Stimulated activated memory B cell treated with anti-CD40 and anti-IgM and Interleukin-4, amounts not matched to agents 10 μg/mL and 1 μg/mL and 100 μg/mL, for 72 hours (primary cell): ENCODE results near the gene NAV2.

Experiments
- ATAC-seq: fragments of 150-1000 bp; cut with Tn5 transposase; 2 replicates; pipeline ENCODE4 v1.10.0; 2021
- H3K27ac Mint-ChIP-seq: one replicate; pipeline ENCODE4 v1.8.0; 2022; ENCODE audit warnings: mild to moderate bottlenecking, mixed read lengths
- H3K27me3 Mint-ChIP-seq: one replicate; pipeline ENCODE4 v1.8.0; 2022; ENCODE audit warnings: mixed read lengths
- H3K36me3 Mint-ChIP-seq: one replicate; pipeline ENCODE4 v1.8.0; 2022; ENCODE audit warnings: mixed read lengths
- H3K4me1 Mint-ChIP-seq: one replicate; pipeline ENCODE4 v1.8.0; 2022; ENCODE audit warnings: mixed read lengths
- H3K4me3 Mint-ChIP-seq: one replicate; pipeline ENCODE4 v1.8.0; 2022; ENCODE audit warnings: mild to moderate bottlenecking, moderate library complexity, mixed read lengths
- H3K9me3 Mint-ChIP-seq: one replicate; pipeline ENCODE4 v1.8.0; 2022; ENCODE audit warnings: mixed read lengths

NAV2 gene

DNA sequence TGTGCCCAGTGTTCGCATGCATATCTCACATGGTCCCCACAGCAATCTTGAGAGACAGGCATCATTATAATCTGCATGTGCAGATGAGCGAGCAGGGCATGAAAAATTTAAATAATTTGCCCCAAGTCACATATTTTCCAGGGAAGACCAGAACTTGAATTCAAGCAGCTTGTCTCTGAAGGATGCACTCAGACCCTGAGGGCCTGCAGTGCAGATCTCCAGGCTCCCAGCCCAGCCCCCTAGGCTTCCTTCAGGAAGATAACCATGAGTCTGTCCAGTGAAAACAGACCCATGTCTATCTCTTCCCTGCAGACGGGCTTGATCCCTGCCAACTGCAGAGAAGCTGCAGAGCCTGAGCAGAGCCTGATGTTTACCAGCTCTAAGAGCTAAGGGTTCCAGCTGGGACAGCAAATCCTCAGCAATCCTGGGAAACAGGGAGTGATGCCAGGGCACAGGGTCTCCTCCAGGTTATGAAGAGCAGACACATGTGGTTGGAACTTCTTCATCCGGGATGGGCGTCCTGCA lies 55.1 kb downstream of the NAV2 start:
- no peak overlapping the region for H3K27ac Mint-ChIP-seq
- ATAC-seq = no peak
- H3K4me1 Mint-ChIP-seq = peaks cover 9% of the 10 kb centered on the region
- H3K9me3 Mint-ChIP-seq = no peaks in the 10 kb centered on the region
- H3K27me3 Mint-ChIP-seq = peaks cover 34% of the 10 kb centered on the region
- H3K36me3 Mint-ChIP-seq = no peaks in the 10 kb centered on the region
- no peak overlapping the region for H3K4me3 Mint-ChIP-seq

- Mint-ChIP-seq H3K9me3 (no peaks in the 10 kb centered on the region), H3K36me3 (no peaks in the 10 kb centered on the region), H3K27me3 (peaks cover 34% of the 10 kb centered on the region), H3K27ac (no peak overlapping the region), H3K4me1 (peaks cover 11% of the 10 kb centered on the region), H3K4me3 (no peak overlapping the region)
- ATAC-seq = no peak
Measured at GRCh38 chr11:19768197-19768596, 55.6 kb downstream of the NAV2 start.

DNA sequence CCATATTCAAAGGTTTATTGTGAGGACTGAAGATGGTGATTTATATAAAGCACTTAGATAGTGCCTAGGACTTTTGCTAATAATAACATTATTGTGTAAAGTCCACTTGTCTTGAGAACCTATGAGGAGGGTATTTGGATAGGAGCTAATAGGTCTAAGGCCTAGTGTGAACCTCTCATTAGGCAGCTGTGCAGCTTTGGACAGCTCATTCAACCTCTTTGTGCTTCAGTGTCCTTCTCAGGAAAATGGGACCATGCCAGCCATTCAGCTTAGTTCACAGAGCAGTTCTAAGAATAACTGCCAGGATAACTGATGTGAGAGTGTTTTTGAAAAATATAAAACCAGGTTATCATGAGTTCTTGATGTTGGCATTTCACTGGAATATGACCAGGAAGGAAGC lies 56.2 kb downstream of the NAV2 start:
- no peaks in the 10 kb centered on the region for H3K36me3 Mint-ChIP-seq
- no peaks in the 10 kb centered on the region for H3K9me3 Mint-ChIP-seq
- peaks cover 29% of the 10 kb centered on the region for H3K27me3 Mint-ChIP-seq
- peaks cover 11% of the 10 kb centered on the region for H3K4me1 Mint-ChIP-seq
- no peak overlapping the region for H3K4me3 Mint-ChIP-seq
- no peak for ATAC-seq
- H3K27ac Mint-ChIP-seq = no peak overlapping the region

DNA sequence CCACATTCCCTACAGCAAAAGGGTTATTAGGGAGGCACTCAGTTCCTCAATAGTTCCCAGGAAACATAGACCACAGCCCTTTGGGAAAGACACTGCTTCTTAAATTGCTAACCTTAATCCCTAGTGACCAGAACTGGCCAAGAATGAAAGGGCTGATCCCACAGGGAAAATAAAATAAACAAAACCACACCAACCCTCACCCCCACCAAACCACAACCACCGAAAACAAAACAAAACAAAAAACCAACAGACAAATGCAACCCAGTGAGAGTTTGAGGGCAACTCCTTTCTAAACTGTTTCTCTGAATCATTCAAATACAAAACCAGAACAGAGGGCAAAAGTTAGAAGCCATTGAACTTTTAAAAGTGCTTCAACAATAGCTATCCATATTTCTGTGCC lies 57.2 kb downstream of the NAV2 start:
- Mint-ChIP-seq H3K9me3 (no peaks in the 10 kb centered on the region), H3K4me3 (no peak overlapping the region), H3K27me3 (peaks cover 29% of the 10 kb centered on the region), H3K36me3 (no peaks in the 10 kb centered on the region), H3K4me1 (peaks cover 11% of the 10 kb centered on the region), H3K27ac (no peak overlapping the region)
- ATAC-seq = no peak

- H3K4me3 Mint-ChIP-seq = no peak overlapping the region
- ATAC-seq = no peak
- no peak overlapping the region for H3K27ac Mint-ChIP-seq
- H3K4me1 Mint-ChIP-seq = peaks cover 11% of the 10 kb centered on the region
- peaks cover 29% of the 10 kb centered on the region for H3K27me3 Mint-ChIP-seq
- peaks cover under 1% of the 10 kb centered on the region for H3K9me3 Mint-ChIP-seq
- no peaks in the 10 kb centered on the region for H3K36me3 Mint-ChIP-seq
Measured at GRCh38 chr11:19770277-19770676, 57.6 kb downstream of the NAV2 start.

DNA sequence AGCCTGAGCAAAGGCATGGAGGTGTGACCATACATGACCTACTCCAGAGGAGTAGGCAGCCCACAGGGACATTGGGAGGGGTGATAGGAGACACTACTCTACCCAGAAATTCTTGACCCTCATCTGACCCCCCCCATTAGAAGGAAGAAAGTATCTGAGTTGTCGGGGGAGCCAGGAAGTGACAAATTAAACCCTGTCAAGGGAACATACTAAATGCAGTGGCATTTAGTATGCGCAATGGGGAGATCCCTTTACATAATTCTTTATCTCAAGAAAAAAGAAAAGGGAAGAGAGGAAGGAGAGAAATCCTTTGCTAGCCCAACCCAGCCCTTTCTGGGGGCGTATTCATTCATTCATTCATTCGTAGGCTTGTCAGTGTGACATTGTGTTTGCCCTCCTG lies 58.8 kb downstream of the NAV2 start:
- Mint-ChIP-seq H3K9me3 (peaks cover 4% of the 10 kb centered on the region), H3K4me1 (peaks cover 17% of the 10 kb centered on the region), H3K36me3 (no peaks in the 10 kb centered on the region), H3K27me3 (peaks cover 29% of the 10 kb centered on the region), H3K4me3 (no peak overlapping the region), H3K27ac (no peak overlapping the region)
- ATAC-seq = no peak

DNA sequence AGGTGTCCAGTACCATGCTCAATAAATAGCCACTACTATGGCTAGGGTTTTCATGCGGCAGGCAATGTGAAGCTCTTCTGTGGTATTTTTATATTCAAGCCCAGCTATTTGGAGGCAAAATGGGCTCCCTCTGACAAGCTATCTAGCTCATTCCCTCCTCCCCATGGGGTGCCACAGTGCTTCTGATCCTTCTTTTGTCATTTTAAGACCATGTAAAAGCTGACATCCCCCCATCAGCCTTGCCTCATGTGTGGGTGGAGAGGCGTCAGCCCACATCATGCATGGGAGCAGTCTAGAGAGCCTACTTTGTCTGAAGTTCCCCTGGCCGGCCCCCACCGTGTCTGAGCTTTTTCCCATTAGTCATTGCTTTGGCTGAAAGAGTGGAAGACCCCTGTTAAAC lies 59.8 kb downstream of the NAV2 start:
- H3K9me3 Mint-ChIP-seq = peaks cover 4% of the 10 kb centered on the region
- H3K27me3 Mint-ChIP-seq = peaks cover 31% of the 10 kb centered on the region
- peaks cover 22% of the 10 kb centered on the region for H3K4me1 Mint-ChIP-seq
- no peak for ATAC-seq
- H3K36me3 Mint-ChIP-seq = no peaks in the 10 kb centered on the region
- no peak overlapping the region for H3K4me3 Mint-ChIP-seq
- H3K27ac Mint-ChIP-seq = no peak overlapping the region

DNA sequence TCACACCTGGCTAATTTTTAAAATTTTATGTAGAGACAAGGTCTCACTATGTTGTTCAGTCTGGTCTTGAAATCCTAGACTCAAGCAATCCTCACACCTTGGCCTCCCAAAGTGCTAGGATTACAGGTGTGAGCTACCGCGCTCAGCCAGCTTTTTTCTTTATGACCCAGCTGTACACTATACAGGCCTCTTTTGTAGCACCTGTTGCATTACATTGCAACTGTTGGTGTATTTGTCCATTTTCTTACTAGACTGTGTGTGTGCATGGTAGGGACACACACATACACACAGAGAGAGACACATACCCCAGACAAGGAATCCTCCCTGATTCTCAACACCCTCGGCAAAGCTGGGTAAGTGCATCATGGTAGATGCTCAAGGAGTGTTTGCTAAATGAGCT lies 61.7 kb downstream of the NAV2 start:
- Mint-ChIP-seq H3K4me3 (no peak overlapping the region), H3K36me3 (no peaks in the 10 kb centered on the region), H3K9me3 (peaks cover 4% of the 10 kb centered on the region), H3K4me1 (peaks cover 34% of the 10 kb centered on the region), H3K27me3 (peaks cover 47% of the 10 kb centered on the region), H3K27ac (no peak overlapping the region)
- no peak for ATAC-seq

DNA sequence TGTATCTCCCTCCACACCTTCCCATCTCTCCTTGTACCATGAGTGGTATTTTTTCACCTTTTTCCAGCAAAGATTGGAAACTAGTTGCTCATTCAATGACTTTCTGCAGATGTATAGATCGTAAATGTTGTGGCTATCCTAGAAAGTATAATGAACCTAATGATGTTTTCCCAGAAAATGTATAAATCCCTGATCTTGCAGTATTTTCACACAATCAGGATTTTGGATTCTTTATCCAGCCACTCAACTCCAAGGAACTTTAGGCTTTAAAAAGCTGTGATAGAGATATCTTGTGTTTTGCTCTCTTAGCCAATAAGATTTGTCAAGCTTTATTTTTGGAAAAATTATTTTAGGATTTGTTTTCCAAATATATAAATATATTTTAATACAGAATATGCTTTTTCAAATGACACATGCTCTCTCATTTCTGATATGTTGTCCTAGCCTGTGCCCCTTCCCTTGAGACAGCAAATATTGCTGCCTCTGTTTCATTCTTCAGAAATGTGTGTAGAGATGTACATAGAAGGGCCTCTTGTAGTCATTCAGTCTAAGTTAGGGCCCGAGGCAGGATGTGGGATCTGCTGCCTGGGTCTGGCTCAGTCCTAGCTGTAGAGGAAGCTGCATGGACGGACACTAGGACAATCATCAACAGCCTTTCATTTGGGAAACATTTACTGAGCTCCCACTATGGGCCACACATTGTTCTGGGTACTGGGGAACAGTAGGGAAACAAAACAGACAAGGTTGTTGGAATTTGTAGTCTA lies 62.4 kb downstream of the NAV2 start:
- Mint-ChIP-seq H3K27me3 (peaks cover 53% of the 10 kb centered on the region), H3K36me3 (no peaks in the 10 kb centered on the region), H3K4me3 (no peak overlapping the region), H3K9me3 (peaks cover 4% of the 10 kb centered on the region), H3K4me1 (peaks cover 34% of the 10 kb centered on the region), H3K27ac (no peak overlapping the region)
- no peak for ATAC-seq

- Mint-ChIP-seq H3K4me3 (no peak overlapping the region), H3K27ac (no peak overlapping the region), H3K27me3 (peaks cover 60% of the 10 kb centered on the region), H3K36me3 (no peaks in the 10 kb centered on the region), H3K9me3 (peaks cover 4% of the 10 kb centered on the region), H3K4me1 (peaks cover 34% of the 10 kb centered on the region)
- no peak for ATAC-seq
Measured at GRCh38 chr11:19775622-19776021, 63.0 kb downstream of the NAV2 start.

- peak; percentile 34 for ATAC-seq
- peaks cover 61% of the 10 kb centered on the region for H3K27me3 Mint-ChIP-seq
- no peaks in the 10 kb centered on the region for H3K36me3 Mint-ChIP-seq
- peaks cover 4% of the 10 kb centered on the region for H3K9me3 Mint-ChIP-seq
- H3K27ac Mint-ChIP-seq = peak overlapping the region; percentile 42
- peak overlapping the region; percentile 72 for H3K4me3 Mint-ChIP-seq
- peaks cover 29% of the 10 kb centered on the region for H3K4me1 Mint-ChIP-seq
Measured at GRCh38 chr11:19777039-19777376, 64.4 kb downstream of the NAV2 start.

DNA sequence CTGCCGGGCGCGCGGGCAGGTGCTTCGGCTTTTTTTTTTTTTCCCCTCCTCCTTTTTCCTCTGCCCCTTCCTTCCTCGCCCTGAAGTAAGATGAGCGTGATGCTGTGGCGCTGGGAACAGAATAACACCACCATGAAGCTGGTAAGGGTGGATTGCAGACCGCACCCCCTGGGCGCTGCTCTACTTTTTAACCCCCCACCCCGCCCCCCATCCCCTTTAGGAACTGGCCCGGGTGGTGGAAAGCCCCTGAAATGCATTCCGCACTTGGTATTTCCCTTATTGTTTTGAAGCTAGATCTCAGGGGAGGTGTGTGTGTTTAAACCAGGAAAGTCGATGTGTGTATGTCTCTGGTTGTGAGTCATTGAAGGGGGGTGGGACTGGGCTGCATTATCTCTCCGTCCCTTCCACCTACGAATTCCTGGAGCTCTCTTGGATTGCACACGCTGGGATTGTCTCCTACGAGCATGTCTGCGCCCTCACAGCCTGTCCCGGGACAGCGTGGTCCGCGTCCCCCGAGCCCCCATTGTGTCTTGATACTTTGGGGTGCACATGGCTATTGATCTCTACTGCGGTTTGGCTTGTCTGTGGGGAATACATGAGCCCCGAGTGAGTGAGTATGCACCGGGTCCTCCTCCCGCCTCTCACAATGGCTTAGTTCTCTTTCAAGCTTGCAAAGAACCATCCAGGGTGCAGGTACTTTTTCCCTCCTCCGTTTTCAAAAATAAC lies 64.9 kb downstream of the NAV2 start:
- H3K4me3 Mint-ChIP-seq = peak overlapping the region; percentile 91
- ATAC-seq = peak; percentile 89
- peaks cover 4% of the 10 kb centered on the region for H3K9me3 Mint-ChIP-seq
- no peaks in the 10 kb centered on the region for H3K36me3 Mint-ChIP-seq
- H3K4me1 Mint-ChIP-seq = peaks cover 27% of the 10 kb centered on the region
- peak overlapping the region; percentile 71 for H3K27ac Mint-ChIP-seq
- H3K27me3 Mint-ChIP-seq = peaks cover 58% of the 10 kb centered on the region

- Mint-ChIP-seq H3K27ac (no peak overlapping the region), H3K36me3 (no peaks in the 10 kb centered on the region), H3K27me3 (peaks cover 49% of the 10 kb centered on the region), H3K4me1 (peaks cover 23% of the 10 kb centered on the region), H3K4me3 (no peak overlapping the region), H3K9me3 (peaks cover 4% of the 10 kb centered on the region)
- ATAC-seq = no peak
Measured at GRCh38 chr11:19779740-19780139, 67.1 kb downstream of the NAV2 start.

DNA sequence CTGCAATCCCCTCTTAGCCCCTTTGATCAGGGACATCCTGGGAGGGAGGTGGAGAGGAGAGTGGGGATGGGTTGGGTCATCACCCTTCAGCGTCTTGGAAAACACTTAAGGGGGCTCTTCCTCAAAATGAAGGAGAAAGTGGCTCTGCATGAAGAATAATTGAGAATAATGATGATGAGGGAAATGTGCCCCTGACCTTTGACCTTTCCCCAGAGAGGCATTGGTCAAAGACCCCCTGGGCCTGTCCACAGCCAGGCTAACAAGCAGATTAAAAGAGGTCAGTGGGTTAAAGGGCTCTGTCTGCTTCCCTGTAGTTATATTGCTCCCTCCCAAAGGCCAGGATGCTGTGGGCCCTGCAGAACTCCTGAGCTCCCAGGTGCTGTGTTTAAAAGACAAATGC lies 68.7 kb downstream of the NAV2 start:
- H3K9me3 Mint-ChIP-seq = no peaks in the 10 kb centered on the region
- no peak overlapping the region for H3K4me3 Mint-ChIP-seq
- H3K4me1 Mint-ChIP-seq = peaks cover 18% of the 10 kb centered on the region
- peaks cover 33% of the 10 kb centered on the region for H3K27me3 Mint-ChIP-seq
- no peak for ATAC-seq
- no peaks in the 10 kb centered on the region for H3K36me3 Mint-ChIP-seq
- no peak overlapping the region for H3K27ac Mint-ChIP-seq

GRCh38 chr11:19785265-19785664 lies 72.6 kb downstream of the NAV2 start:
- peaks cover 5% of the 10 kb centered on the region for H3K27me3 Mint-ChIP-seq
- no peaks in the 10 kb centered on the region for H3K4me1 Mint-ChIP-seq
- H3K9me3 Mint-ChIP-seq = no peaks in the 10 kb centered on the region
- ATAC-seq = no peak
- no peaks in the 10 kb centered on the region for H3K36me3 Mint-ChIP-seq
- no peak overlapping the region for H3K4me3 Mint-ChIP-seq
- no peak overlapping the region for H3K27ac Mint-ChIP-seq

DNA sequence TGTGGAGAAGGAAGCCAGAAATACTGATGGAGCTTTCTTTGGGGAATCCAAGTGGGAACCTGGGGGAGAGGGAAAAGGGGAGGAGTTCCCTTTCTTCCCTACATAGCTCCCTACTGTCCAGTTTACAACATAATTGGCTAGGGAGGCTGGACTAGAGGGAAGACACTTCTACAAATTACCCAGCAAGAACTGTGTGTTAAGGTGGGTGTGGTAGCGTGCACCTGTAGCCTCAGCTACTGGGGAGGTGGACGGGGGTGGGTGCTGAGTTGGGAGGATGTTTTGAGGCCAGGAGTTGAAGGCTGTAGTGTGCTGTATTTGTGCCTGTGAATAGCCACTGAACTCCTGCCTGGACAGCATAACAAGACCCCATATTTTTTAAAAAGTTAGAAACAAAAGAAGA lies 74.0 kb downstream of the NAV2 start:
- H3K27ac Mint-ChIP-seq = no peak overlapping the region
- no peaks in the 10 kb centered on the region for H3K27me3 Mint-ChIP-seq

More for the DNA sequence above, 74.0 kb downstream of the NAV2 start:
- Mint-ChIP-seq H3K36me3 (no peaks in the 10 kb centered on the region), H3K4me1 (no peaks in the 10 kb centered on the region), H3K9me3 (no peaks in the 10 kb centered on the region), H3K4me3 (no peak overlapping the region)
- no peak for ATAC-seq
